ENCODE data around the gene MLXIP.

Gene MLXIP, protein sequence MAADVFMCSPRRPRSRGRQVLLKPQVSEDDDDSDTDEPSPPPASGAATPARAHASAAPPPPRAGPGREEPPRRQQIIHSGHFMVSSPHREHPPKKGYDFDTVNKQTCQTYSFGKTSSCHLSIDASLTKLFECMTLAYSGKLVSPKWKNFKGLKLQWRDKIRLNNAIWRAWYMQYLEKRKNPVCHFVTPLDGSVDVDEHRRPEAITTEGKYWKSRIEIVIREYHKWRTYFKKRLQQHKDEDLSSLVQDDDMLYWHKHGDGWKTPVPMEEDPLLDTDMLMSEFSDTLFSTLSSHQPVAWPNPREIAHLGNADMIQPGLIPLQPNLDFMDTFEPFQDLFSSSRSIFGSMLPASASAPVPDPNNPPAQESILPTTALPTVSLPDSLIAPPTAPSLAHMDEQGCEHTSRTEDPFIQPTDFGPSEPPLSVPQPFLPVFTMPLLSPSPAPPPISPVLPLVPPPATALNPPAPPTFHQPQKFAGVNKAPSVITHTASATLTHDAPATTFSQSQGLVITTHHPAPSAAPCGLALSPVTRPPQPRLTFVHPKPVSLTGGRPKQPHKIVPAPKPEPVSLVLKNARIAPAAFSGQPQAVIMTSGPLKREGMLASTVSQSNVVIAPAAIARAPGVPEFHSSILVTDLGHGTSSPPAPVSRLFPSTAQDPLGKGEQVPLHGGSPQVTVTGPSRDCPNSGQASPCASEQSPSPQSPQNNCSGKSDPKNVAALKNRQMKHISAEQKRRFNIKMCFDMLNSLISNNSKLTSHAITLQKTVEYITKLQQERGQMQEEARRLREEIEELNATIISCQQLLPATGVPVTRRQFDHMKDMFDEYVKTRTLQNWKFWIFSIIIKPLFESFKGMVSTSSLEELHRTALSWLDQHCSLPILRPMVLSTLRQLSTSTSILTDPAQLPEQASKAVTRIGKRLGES

GRCh38 chr12:122078141-122079032, at the start of gene MLXIP:
TSS of gene MLXIP (plus strand) at chr12:122078756. CDS start at chr12:122078854, 98 bp downstream.
- Histone ChIP-seq H3K36me3 (peaks cover 0 to 7% (median 0%) of the 10 kb centered on the region in 11 experiments; a peak in 3 of 22 replicates), H3K4me1 (peaks cover 50 to 68% (median 57%) of the 10 kb centered on the region in 10 experiments), H3K9me3 (replicated peaks in 1 of 11) (peaks cover 0 to 15% (median 8%) of the 10 kb centered on the region in 11 experiments; a peak in 12 of 22 replicates), H3K4me2 (peak within 1 kb of the TSS; percentile 93 to 100 (median 98)), H3K27me3 (no peaks in the 10 kb centered on the region), H4K20me1 (peaks cover 16 to 48% (median 42%) of the 10 kb centered on the region in 11 experiments), H3K4me3 (peak within 1 kb of the TSS; percentile 87 to 98 (median 96)), H3K9ac (peak within 1 kb of the TSS; percentile 93 to 99 (median 98)), H3K27ac (peak within 1 kb of the TSS; percentile 70 to 98 (median 97))
- TF ChIP-seq Cebpa-rat (IDR thresholded peaks at IDR 0.05): no peak

DNA sequence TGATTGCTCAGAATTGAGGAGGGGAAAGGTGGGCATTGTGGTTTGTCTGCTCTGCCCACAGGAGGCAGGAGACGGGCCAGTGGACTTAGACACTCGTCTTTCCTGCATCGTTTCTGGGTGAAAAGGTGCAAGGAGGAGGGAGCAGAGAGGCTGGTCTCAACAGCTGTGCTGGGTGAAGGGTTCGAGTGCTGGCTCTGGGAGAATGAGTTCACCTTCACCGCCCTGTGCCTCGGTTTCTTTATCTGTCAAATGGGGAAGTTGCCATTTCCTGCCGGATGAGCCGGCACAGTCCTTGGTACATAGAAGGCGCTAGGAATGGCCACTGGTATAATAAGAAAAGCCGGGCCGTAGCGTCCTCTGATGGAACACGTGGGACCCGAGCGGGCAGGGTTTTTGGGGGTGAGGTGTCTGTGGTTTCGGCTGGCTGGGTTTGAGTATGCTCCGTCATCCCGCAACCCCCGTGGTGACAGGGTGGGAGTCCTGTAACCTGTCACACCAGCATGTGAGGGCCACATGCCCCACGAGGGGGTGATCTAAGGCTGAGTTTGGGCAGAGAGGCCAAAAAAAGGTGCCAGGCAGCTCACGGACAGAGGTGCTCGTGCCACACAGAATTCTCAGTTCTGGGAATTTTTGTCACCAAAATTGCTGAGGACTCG, 49.5 kb upstream of the MLXIP start:
- Histone ChIP-seq H4K20me1 (peaks cover 11 to 99% (median 85%) of the 10 kb centered on the region in 11 experiments; a peak in 20 of 22 replicates), H3K4me2 (peak overlapping the region; percentile 56 to 99 (median 97)), H3K27me3 (peaks cover 0 to 9% (median 0%) of the 10 kb centered on the region in 11 experiments; a peak in 1 of 22 replicates), H3K36me3 (peaks cover 0 to 45% (median 24%) of the 10 kb centered on the region in 11 experiments; a peak in 14 of 22 replicates), H3K4me1 (peaks cover 45 to 90% (median 82%) of the 10 kb centered on the region in 10 experiments), H3K9me3 (replicated peaks in 1 of 11) (no peaks in the 10 kb centered on the region), H3K9ac (peak overlapping the region; percentile 11 to 67 (median 53); a peak in 20 of 22 replicates), H3K27ac (peak overlapping the region in 9 of 11 experiments; percentile 32 to 97 (median 65); a peak in 19 of 22 replicates), H3K4me3 (peak overlapping the region in 4 of 10 experiments; percentile 23 to 27 (median 26); a peak in 5 of 20 replicates)
- no peak for TF ChIP-seq Cebpa-rat (IDR thresholded peaks at IDR 0.05)

GRCh38 chr12:122029620-122030423, 48.7 kb upstream of the MLXIP start:
- Histone ChIP-seq H3K4me2 (peak overlapping the region; percentile 56 to 99 (median 97)), H3K9ac (peak overlapping the region; percentile 12 to 67 (median 53); a peak in 20 of 22 replicates), H3K27ac (peak overlapping the region in 9 of 11 experiments; percentile 32 to 97 (median 65); a peak in 19 of 22 replicates), H3K9me3 (replicated peaks in 1 of 11) (no peaks in the 10 kb centered on the region), H3K4me1 (peaks cover 39 to 86% (median 76%) of the 10 kb centered on the region in 10 experiments), H3K4me3 (peak overlapping the region in 3 of 10 experiments; percentile 9 to 27 (median 23); a peak in 5 of 20 replicates), H3K36me3 (peaks cover 0 to 52% (median 30%) of the 10 kb centered on the region in 11 experiments; a peak in 16 of 22 replicates), H3K27me3 (peaks cover 0 to 9% (median 0%) of the 10 kb centered on the region in 11 experiments; a peak in 1 of 22 replicates), H4K20me1 (peaks cover 11 to 98% (median 92%) of the 10 kb centered on the region in 11 experiments; a peak in 20 of 22 replicates)
- TF ChIP-seq Cebpa-rat (IDR thresholded peaks at IDR 0.05): no peak

DNA sequence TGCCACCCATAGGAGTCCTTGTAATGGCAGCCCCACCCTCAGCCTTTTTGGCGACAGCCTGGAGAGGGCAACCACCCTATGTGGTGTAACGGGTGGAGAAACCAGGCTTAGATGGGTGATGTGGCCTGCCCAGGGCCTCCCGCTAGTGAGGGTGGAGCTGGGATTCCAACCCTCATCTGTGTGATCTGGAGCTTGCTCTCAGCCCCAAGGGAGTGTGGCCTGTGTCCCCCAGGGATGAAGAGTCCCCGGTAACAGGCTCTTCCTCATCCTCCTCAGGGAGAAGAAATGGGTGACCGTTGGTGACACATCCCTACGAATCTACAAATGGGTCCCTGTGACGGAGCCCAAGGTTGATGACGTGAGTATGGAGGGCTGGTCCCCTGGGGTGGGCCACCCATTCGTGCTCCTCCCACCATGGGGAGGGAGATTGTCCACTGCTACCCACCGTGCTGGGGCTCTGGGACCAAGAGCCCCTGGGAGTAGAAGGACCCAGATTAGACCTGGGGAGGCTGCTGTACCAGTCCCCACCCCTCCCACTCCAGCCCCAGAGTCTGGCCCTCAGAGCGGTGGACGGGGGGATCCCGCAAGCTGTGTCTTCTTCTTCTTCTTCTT, 48.0 kb upstream of the MLXIP start:
- H3K4me1 ChIP-seq: peaks cover 39 to 86% (median 71%) of the 10 kb centered on the region in 10 experiments
- peak overlapping the region; percentile 56 to 99 (median 97) for H3K4me2 ChIP-seq
- TF ChIP-seq Cebpa-rat (IDR thresholded peaks at IDR 0.05): no peak

DNA sequence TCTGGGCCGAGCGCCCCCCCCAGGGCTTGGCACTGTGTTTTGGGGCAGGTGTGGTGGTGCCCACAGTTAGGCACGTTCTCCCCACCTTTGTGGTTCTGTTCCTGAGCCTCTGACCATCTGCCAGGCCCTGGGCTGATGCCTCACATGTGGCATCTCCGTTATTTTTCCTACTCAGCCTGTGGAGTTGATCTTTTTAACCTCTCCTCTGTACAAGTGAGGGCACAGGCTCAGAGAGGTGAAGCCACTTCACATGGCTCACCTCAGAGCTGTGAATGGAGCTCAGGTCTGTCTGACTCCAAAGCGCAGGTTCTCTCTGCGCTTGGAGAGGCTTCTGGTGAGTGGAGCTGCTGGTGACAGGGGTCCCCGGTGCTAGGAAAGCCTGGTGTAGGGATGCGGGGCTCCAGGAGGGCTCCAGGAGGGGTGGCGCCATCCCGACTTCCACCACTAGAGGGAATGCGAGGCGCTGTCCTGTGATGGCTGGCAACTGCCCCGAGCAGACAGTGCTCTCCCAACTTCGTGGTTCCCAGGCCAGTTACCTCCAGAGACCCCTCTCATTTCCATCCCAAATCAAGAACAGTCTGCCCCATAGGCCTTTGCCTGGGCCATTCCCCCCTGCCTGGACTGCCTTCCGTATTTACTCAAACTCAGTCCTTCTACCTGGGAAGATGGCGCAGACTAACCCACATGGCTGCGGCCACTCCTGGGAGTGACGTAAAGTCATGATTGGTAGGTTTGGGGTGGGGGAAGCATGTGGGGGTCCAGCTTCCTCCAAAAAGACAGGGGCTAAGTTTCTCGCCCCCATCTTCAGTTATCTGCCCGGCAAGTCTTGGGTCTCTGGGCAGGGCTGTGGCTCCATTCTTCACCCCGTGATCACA, 47.0 kb upstream of the MLXIP start:
- H3K9me3 ChIP-seq (replicated peaks in 1 of 11): no peaks in the 10 kb centered on the region
- no peak overlapping the region for H3K4me3 ChIP-seq
- H3K9ac ChIP-seq: peak overlapping the region in 2 of 11 experiments; percentile 21 to 62; a peak in 2 of 22 replicates
- H4K20me1 ChIP-seq: peaks cover 11 to 98% (median 89%) of the 10 kb centered on the region in 11 experiments; a peak in 20 of 22 replicates
- peak overlapping the region in 6 of 11 experiments; percentile 7 to 97 (median 92); a peak in 9 of 22 replicates for H3K27ac ChIP-seq
- peaks cover 4 to 62% (median 48%) of the 10 kb centered on the region in 11 experiments; a peak in 21 of 22 replicates for H3K36me3 ChIP-seq
- H3K4me2 ChIP-seq: peak overlapping the region in 9 of 11 experiments; percentile 78 to 99 (median 97); a peak in 15 of 22 replicates
- H3K4me1 ChIP-seq: peaks cover 39 to 81% (median 60%) of the 10 kb centered on the region in 10 experiments
- H3K27me3 ChIP-seq: peaks cover 0 to 9% (median 0%) of the 10 kb centered on the region in 11 experiments; a peak in 1 of 22 replicates
- no peak for TF ChIP-seq Cebpa-rat (IDR thresholded peaks at IDR 0.05)

More for the DNA sequence above, 48.0 kb upstream of the MLXIP start:
- peak overlapping the region in 9 of 11 experiments; percentile 32 to 97 (median 65); a peak in 18 of 22 replicates for H3K27ac ChIP-seq
- no peaks in the 10 kb centered on the region for H3K9me3 ChIP-seq (replicated peaks in 1 of 11)
- peak overlapping the region in 9 of 11 experiments; percentile 45 to 67 (median 57); a peak in 14 of 22 replicates for H3K9ac ChIP-seq
- H4K20me1 ChIP-seq: peaks cover 11 to 99% (median 93%) of the 10 kb centered on the region in 11 experiments; a peak in 20 of 22 replicates
- H3K4me3 ChIP-seq: peak overlapping the region in 2 of 10 experiments; percentile 23 to 27; a peak in 3 of 20 replicates
- peaks cover 0 to 9% (median 0%) of the 10 kb centered on the region in 11 experiments; a peak in 1 of 22 replicates for H3K27me3 ChIP-seq
- peaks cover 0 to 53% (median 37%) of the 10 kb centered on the region in 11 experiments; a peak in 21 of 22 replicates for H3K36me3 ChIP-seq
